Measurements from ENCODE around the gene SCML1.

GRCh38 chrX:17706676-17707075 is 30.6 kb upstream of the SCML1 start:
- TF ChIP-seq CSRNP3 (CRISPR knock-in tag; IDR thresholded peaks at IDR 0.05) (no peak), OSR1 (CRISPR knock-in tag; IDR thresholded peaks at IDR 0.05) (no peak), PATZ1 (CRISPR knock-in tag; IDR thresholded peaks at IDR 0.05; ENCODE audit: borderline replicate concordance) (no peak), CREB5 (CRISPR knock-in tag; IDR thresholded peaks at IDR 0.05; ENCODE audit: low read depth) (no peak), SNAI2 (CRISPR knock-in tag; IDR thresholded peaks at IDR 0.05) (no peak), RARB (CRISPR knock-in tag; IDR thresholded peaks at IDR 0.05) (no peak), POU6F1 (CRISPR knock-in tag; IDR thresholded peaks at IDR 0.05; ENCODE audit: borderline replicate concordance, low read depth) (no peak), ZFP30 (CRISPR knock-in tag; IDR thresholded peaks at IDR 0.05) (no peak), ZNF70 (CRISPR knock-in tag; IDR thresholded peaks at IDR 0.05) (no peak), ZC3H10 (CRISPR knock-in tag; IDR thresholded peaks at IDR 0.05) (no peak)

Measured in SK-N-SH treated with all-trans-retinoic acid at 6 μM for 48 hours (cell line).